ENCODE data around the gene CAMTA1.

- no peak for TF ChIP-seq CTCF (IDR thresholded peaks at IDR 0.05; ENCODE audit: poor library complexity, severe bottlenecking)
- TF ChIP-seq EZH2 (IDR thresholded peaks at IDR 0.05; ENCODE audit: borderline replicate concordance, insufficient read depth, low read length, poor library complexity, severe bottlenecking), result no peak
- TF ChIP-seq SMC3 (conservative IDR thresholded peaks at IDR 0.05; ENCODE audit: poor library complexity), result no peak
- no peak for TF ChIP-seq TAF1 (IDR thresholded peaks at IDR 0.05; ENCODE audit: low read depth)
- no peak for TF ChIP-seq RAD21 (conservative IDR thresholded peaks at IDR 0.05)
- no peak for TF ChIP-seq REST (IDR thresholded peaks at IDR 0.05; ENCODE audit: borderline replicate concordance)
- no peak for TF ChIP-seq EP300 (conservative IDR thresholded peaks at IDR 0.05; ENCODE audit: poor library complexity, severe bottlenecking)
- TF ChIP-seq POLR2AphosphoS5 (IDR thresholded peaks at IDR 0.05), result no peak
- TF ChIP-seq MXI1 (conservative IDR thresholded peaks at IDR 0.05; ENCODE audit: poor library complexity, severe bottlenecking), result no peak
Measured at GRCh38 chr1:6984536-6984935, 199.3 kb downstream of the CAMTA1 start.

All from neural cell (in vitro differentiated cells).